HUES6 (cell line): ENCODE results near the gene MOSMO.

Experiments
- H3K27ac ChIP-seq: 2 replicates; pipeline ENCODE4 v1.7.0; 2013; ENCODE audit warnings: low read depth, mild to moderate bottlenecking, low read length, inconsistent platforms
- H3K27me3 ChIP-seq: 2 replicates; pipeline ENCODE4 v1.6.1; 2013; ENCODE audit warnings: low read length; ENCODE audit not compliant: control insufficient read depth, insufficient read depth
- H3K36me3 ChIP-seq: 2 replicates; pipeline ENCODE4 v1.6.1; 2013; ENCODE audit warnings: low read length; ENCODE audit not compliant: control insufficient read depth, insufficient read depth
- H3K4me1 ChIP-seq: 2 replicates; pipeline ENCODE4 v1.6.1; 2013; ENCODE audit warnings: low read length; ENCODE audit not compliant: control insufficient read depth, insufficient read depth
- H3K4me3 ChIP-seq: 2 replicates; pipeline ENCODE4 v1.5.1; 2013; ENCODE audit warnings: low read depth, low read length
- H3K9ac ChIP-seq: one replicate; pipeline ENCODE4 v1.6.1; 2013; ENCODE audit warnings: mild to moderate bottlenecking, low read length
- H3K9me3 ChIP-seq: 2 replicates; pipeline ENCODE4 v1.6.1; 2013; ENCODE audit warnings: low read depth, low read length; ENCODE audit not compliant: control insufficient read depth, insufficient read depth

MOSMO gene

DNA sequence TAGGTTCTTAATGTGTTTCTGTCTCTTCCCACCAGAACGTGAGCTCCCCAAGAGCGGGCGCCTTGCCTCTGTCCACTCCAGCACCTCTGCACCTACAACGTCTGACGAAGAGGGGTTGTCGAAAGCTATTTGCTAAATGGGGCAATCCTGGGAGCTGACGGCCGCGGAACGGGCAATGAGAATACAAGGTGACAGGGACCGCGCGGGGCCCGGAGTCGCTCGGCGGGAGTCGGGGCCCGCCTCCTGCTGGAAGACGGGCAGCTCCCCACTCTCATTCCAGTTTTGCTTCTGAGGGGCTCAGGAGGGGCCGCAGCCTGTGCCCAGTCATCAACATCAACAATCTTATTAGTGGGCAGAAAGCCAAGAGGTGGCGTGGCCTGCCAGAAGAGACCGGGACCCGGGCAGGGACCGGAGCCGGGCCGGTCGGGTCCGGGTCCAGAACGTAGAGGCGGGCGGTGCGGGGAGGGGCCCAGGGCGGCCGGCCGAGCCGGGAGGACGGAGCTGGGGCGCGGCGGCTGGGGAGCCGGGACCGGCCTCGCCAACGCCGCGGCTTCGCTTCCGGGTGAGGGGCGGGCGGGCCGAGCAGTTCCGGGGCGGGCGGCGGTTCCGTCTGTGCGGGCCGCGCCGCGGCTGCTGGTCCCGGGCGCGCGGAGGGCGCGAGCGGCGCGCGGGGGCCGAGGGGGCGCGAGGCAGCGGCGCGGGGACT lies at the start of gene MOSMO:
Gene MOSMO, plus strand, starts transcription at position 603 of the 706 bp plus-strand sequence. CDS start 191 bp downstream, outside the sequence.
- Histone ChIP-seq H3K27ac (no peak within 1 kb of the TSS; the same call in 1 of the 2 replicates), H3K36me3 (no peaks in the 10 kb centered on the region), H3K9ac (peak within 1 kb of the TSS; percentile 67), H3K4me1 (peaks cover 3% of the 10 kb centered on the region; the same call in 1 of the 2 replicates), H3K9me3 (no peaks in the 10 kb centered on the region), H3K27me3 (peaks cover 32% of the 10 kb centered on the region; the same call in 1 of the 2 replicates), H3K4me3 (peak within 1 kb of the TSS; percentile 92)

- Histone ChIP-seq H3K36me3 (peaks cover 78% of the 10 kb centered on the region), H3K9me3 (no peaks in the 10 kb centered on the region), H3K4me1 (0 out of 2 replicates have a peak, but pooled peaks cover 3% of the 10 kb centered on the region), H3K27ac (no peak overlapping the region), H3K9ac (no peak overlapping the region), H3K27me3 (no peaks in the 10 kb centered on the region), H3K4me3 (no peak overlapping the region)
Measured at GRCh38 chr16:21959050-21959449, 48.9 kb upstream of the MOSMO start.

- no peaks in the 10 kb centered on the region for H3K9me3 ChIP-seq
- no peaks in the 10 kb centered on the region for H3K27me3 ChIP-seq
- H3K9ac ChIP-seq: no peak overlapping the region
- H3K27ac ChIP-seq: no peak overlapping the region
- no peaks in the 10 kb centered on the region for H3K4me1 ChIP-seq
- H3K36me3 ChIP-seq: peaks cover 96% of the 10 kb centered on the region
- H3K4me3 ChIP-seq: no peak overlapping the region
Measured at GRCh38 chr16:21962475-21962874, 45.4 kb upstream of the MOSMO start.

- peaks cover 96% of the 10 kb centered on the region for H3K36me3 ChIP-seq
- no peaks in the 10 kb centered on the region for H3K27me3 ChIP-seq
- H3K9me3 ChIP-seq: no peaks in the 10 kb centered on the region
- no peaks in the 10 kb centered on the region for H3K4me1 ChIP-seq
- no peak overlapping the region for H3K4me3 ChIP-seq
- H3K9ac ChIP-seq: no peak overlapping the region
- H3K27ac ChIP-seq: no peak overlapping the region
Measured at GRCh38 chr16:21963887-21964286, 44.0 kb upstream of the MOSMO start.

- Histone ChIP-seq H3K4me1 (no peaks in the 10 kb centered on the region), H3K9ac (no peak overlapping the region), H3K27ac (no peak overlapping the region), H3K4me3 (no peak overlapping the region), H3K36me3 (peaks cover 96% of the 10 kb centered on the region), H3K9me3 (no peaks in the 10 kb centered on the region), H3K27me3 (no peaks in the 10 kb centered on the region)
Measured at GRCh38 chr16:21964353-21964752, 43.6 kb upstream of the MOSMO start.

GRCh38 chr16:21971856-21972255 lies 36.1 kb upstream of the MOSMO start:
- Histone ChIP-seq H3K9me3 (no peaks in the 10 kb centered on the region), H3K4me1 (no peaks in the 10 kb centered on the region), H3K36me3 (peaks cover 100% of the 10 kb centered on the region), H3K27ac (no peak overlapping the region), H3K27me3 (no peaks in the 10 kb centered on the region), H3K4me3 (no peak overlapping the region), H3K9ac (no peak overlapping the region)

DNA sequence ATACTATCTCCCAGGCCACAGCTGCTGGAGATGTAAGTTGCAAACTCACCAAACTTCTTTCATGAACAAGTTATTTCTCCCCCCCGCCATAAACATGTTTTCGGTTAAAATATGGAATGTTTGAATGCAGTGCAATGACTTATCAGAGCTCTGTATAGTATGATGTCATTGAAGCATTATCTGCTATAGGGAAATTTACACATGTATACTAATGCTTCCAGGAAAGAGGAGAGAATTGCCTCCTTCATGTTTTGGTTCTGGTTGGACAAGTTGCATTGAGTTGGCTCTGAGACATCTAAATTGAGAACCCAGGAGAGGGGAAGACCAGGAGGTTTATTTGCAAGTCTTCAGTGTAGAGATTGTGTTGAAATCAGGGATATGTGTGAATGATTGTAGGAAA lies 34.0 kb upstream of the MOSMO start:
- no peak overlapping the region for H3K9ac ChIP-seq
- peaks cover 100% of the 10 kb centered on the region for H3K36me3 ChIP-seq
- no peaks in the 10 kb centered on the region for H3K27me3 ChIP-seq

DNA sequence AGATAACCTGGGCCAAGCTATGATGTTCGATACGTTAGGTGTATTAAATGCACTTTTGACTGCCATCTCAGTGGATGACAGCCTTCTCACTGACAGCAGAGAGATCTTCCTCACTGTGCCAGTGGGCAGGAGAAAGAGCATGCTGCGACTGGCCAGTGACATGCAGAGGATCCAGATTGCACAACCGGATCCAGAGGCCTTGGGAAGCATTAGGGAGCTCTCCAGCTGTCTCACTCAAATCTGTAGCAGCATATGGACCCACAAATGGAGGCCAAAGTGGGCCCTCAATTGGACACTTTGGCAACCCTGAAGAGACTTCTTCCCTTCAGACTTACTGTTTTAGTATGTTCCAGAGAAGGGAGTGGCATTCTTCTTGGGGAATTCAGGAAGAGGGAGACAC lies 27.9 kb upstream of the MOSMO start:
- no peaks in the 10 kb centered on the region for H3K4me1 ChIP-seq
- no peaks in the 10 kb centered on the region for H3K27me3 ChIP-seq
- no peak overlapping the region for H3K4me3 ChIP-seq
- no peaks in the 10 kb centered on the region for H3K9me3 ChIP-seq
- H3K27ac ChIP-seq: no peak overlapping the region
- no peak overlapping the region for H3K9ac ChIP-seq
- H3K36me3 ChIP-seq: peaks cover 93% of the 10 kb centered on the region

More for the DNA sequence above, 34.0 kb upstream of the MOSMO start:
- H3K9me3 ChIP-seq: no peaks in the 10 kb centered on the region
- no peaks in the 10 kb centered on the region for H3K4me1 ChIP-seq
- H3K4me3 ChIP-seq: no peak overlapping the region
- no peak overlapping the region for H3K27ac ChIP-seq

- Histone ChIP-seq H3K27ac (no peak overlapping the region), H3K9ac (no peak overlapping the region), H3K27me3 (no peaks in the 10 kb centered on the region), H3K36me3 (peaks cover 72% of the 10 kb centered on the region), H3K9me3 (no peaks in the 10 kb centered on the region), H3K4me3 (no peak overlapping the region), H3K4me1 (no peaks in the 10 kb centered on the region)
Measured at GRCh38 chr16:21982108-21982507, 25.8 kb upstream of the MOSMO start.

DNA sequence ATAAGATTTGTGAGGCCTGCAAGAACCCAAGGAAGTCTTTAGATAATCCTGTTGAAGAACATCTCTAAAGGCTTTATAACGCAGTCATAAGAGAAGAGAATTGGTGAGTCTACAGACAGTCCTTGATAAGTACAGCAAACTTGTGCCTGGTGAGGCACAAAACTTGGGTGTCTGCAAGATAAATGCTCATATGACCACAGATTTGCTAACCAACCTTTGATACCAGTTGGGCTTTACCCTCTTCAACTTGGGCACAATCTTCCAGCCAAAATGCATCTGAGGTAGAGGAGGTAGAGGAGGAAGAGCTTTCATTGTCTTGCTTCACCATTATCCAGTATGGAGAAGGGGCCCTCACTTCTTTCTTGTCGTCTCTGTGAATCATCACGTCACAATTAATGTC lies 23.8 kb upstream of the MOSMO start:
- Histone ChIP-seq H3K4me3 (no peak overlapping the region), H3K27ac (no peak overlapping the region), H3K9ac (no peak overlapping the region), H3K9me3 (no peaks in the 10 kb centered on the region), H3K36me3 (peaks cover 53% of the 10 kb centered on the region), H3K27me3 (no peaks in the 10 kb centered on the region), H3K4me1 (no peaks in the 10 kb centered on the region)

DNA sequence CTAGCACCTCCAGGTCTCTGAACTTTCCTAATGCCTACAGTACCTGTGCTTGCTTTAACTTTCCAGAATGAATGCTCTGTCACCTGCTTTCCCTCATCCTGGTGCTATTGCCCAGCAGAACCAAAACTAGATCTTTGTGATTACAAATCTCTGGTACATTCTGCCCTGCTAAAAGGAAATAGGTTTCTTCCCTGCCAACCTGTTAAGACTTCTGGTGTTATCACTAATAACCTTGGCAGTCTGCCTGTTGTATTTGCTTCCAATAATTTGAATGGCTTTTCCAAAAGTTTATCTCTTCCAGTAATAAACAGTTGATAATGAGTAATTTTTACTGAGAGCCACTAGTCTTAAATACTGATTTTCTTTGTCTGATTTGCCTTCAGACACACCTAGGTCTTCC lies 22.4 kb upstream of the MOSMO start:
- H3K9me3 ChIP-seq: no peaks in the 10 kb centered on the region
- no peaks in the 10 kb centered on the region for H3K27me3 ChIP-seq
- H3K4me1 ChIP-seq: no peaks in the 10 kb centered on the region
- H3K9ac ChIP-seq: no peak overlapping the region
- no peak overlapping the region for H3K4me3 ChIP-seq
- H3K36me3 ChIP-seq: peaks cover 38% of the 10 kb centered on the region
- H3K27ac ChIP-seq: no peak overlapping the region
